Measurements from ENCODE around the gene PSENEN. TPM values are rescaled to one million over a fixed set of nuclear protein-coding genes. Genes with fewer than 3 reads are reported as not detected.

Gene PSENEN
- total RNA-seq, 1 donor from 2014 or later: 45.1 TPM

GRCh38 chr19:35752746-35753350, 7.4 kb downstream of the PSENEN start:
- Mint-ChIP-seq H3K36me3 (ENCODE audit: low read depth) (peaks cover 25% of the 10 kb centered on the region), H3K9me3 (no peaks in the 10 kb centered on the region), H3K27me3 (ENCODE audit: low read depth) (no peaks in the 10 kb centered on the region), H3K27ac (no peak overlapping the region), H3K4me1 (ENCODE audit: low read depth) (peaks cover 23% of the 10 kb centered on the region), H3K4me3 (ENCODE audit: low read depth) (no peak overlapping the region)
- DNase-seq (ENCODE audit: low spot score): no peak
- intact Hi-C loops (cut with micrococcal nuclease): no loop called here

DNA sequence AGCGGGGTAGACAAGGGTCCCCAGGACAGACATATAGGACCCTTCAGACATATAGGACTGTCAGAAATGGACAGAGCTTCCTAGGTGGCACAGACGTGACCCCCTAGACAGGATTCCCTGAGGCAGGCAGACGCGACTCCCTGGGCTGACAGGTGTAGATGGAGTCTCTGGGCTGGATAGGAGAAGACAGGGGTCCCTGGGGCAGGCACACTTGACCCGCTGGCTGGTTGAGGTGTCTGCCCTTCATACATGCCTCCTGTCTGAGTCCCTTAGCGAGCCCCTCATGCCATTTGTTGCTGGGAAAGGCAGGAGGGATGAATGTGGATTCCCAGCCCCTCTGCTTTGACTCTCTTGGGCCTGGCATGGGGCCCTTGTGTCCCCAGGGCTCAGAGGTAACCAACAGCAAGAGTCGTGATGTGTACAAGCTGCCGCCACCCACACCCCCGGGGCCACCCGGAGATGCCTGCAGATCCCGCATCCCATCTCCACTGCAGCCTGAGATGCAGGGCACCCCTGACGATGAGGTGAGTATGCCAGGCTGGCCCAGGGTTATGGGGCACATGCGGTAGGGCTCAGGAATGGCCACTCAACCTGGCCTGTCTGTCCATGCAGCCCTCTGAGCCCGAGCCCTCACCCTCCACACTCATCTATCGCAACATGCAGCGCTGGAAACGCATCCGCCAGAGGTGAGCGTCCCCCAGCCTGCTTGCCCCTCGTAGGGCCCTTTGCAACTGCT, 8.4 kb downstream of the PSENEN start:
- no peak for DNase-seq (ENCODE audit: low spot score)
- H3K36me3 Mint-ChIP-seq (ENCODE audit: low read depth): peaks cover 22% of the 10 kb centered on the region
- no peaks in the 10 kb centered on the region for H3K27me3 Mint-ChIP-seq (ENCODE audit: low read depth)
- no peak overlapping the region for H3K27ac Mint-ChIP-seq
- intact Hi-C loops (cut with micrococcal nuclease): no loop called here
- H3K9me3 Mint-ChIP-seq: no peaks in the 10 kb centered on the region
- H3K4me1 Mint-ChIP-seq (ENCODE audit: low read depth): peaks cover 18% of the 10 kb centered on the region
- H3K4me3 Mint-ChIP-seq (ENCODE audit: low read depth): no peak overlapping the region

- Mint-ChIP-seq H3K27me3 (ENCODE audit: low read depth) (no peaks in the 10 kb centered on the region), H3K4me1 (ENCODE audit: low read depth) (peaks cover 21% of the 10 kb centered on the region), H3K4me3 (ENCODE audit: low read depth) (no peak overlapping the region), H3K36me3 (ENCODE audit: low read depth) (peaks cover 27% of the 10 kb centered on the region), H3K9me3 (no peaks in the 10 kb centered on the region), H3K27ac (no peak overlapping the region)
- no peak for DNase-seq (ENCODE audit: low spot score)
- intact Hi-C loops (cut with micrococcal nuclease): loop anchor here (5.0 kb wide), 1 partner anchor 363 kb away; the partner anchor contains the start of gene TBCB
These were observed 9.1 kb downstream of the PSENEN start for GRCh38 chr19:35754370-35755130.

- DNase-seq (ENCODE audit: low spot score): no peak
- H3K9me3 Mint-ChIP-seq: no peaks in the 10 kb centered on the region
- peaks cover 31% of the 10 kb centered on the region for H3K36me3 Mint-ChIP-seq (ENCODE audit: low read depth)
- H3K27me3 Mint-ChIP-seq (ENCODE audit: low read depth): no peaks in the 10 kb centered on the region
- peak overlapping the region; percentile 49 for H3K4me3 Mint-ChIP-seq (ENCODE audit: low read depth)
- peaks cover 19% of the 10 kb centered on the region for H3K4me1 Mint-ChIP-seq (ENCODE audit: low read depth)
- intact Hi-C loops (cut with micrococcal nuclease): loop anchor here (5.0 kb wide), 1 partner anchor 362 kb away; the partner anchor contains the start of gene TBCB
- H3K27ac Mint-ChIP-seq: no peak overlapping the region
These were observed 9.7 kb downstream of the PSENEN start for GRCh38 chr19:35755131-35755549.

DNA sequence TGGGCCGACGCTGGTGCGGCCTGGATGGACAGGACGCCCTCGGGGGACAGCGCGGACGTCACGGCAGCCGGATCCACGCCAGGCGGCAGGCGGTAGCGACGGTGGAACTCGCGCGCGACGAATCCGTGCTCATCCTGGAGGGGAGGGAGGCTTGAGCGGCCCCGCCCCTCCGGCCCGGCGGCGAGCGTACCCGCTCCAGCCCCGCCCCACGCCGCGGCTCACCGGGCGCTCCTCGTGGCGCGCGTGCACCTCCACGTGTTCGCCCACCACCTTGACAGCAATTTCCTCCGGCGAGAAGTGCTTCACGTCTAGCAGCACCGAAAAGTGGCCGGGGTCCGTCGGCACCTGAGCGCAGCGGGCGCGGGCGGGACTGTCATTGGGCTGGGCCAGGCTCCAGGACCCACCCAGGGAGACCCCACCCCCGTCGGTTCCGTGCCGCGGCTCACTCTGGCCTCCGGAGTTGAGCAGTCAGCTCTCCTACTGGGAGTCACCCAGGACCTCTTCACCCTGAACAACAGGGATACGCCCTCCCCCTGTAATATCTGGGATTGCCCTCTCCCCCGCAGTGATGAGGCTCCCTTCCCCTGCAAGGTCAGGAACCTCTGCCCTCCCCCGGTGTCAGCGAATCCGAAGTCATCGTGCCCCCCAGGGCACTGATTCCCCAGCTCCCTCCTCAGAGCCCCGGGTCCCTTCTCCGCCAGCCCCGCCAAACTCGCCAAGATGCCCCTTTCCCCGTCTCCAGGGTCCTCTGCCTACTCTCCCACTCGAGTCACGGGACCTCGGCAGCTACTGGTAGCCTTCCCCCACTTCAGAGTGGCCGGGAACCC, 10.3 kb downstream of the PSENEN start:
- Mint-ChIP-seq H3K4me3 (ENCODE audit: low read depth) (no peak overlapping the region), H3K9me3 (no peaks in the 10 kb centered on the region), H3K27me3 (ENCODE audit: low read depth) (no peaks in the 10 kb centered on the region), H3K4me1 (ENCODE audit: low read depth) (peaks cover 21% of the 10 kb centered on the region), H3K36me3 (ENCODE audit: low read depth) (peaks cover 37% of the 10 kb centered on the region), H3K27ac (no peak overlapping the region)
- DNase-seq (ENCODE audit: low spot score): peak; percentile 40
- intact Hi-C loops (cut with micrococcal nuclease): loop anchor here (5.0 kb wide), 1 partner anchor 362 kb away; the partner anchor contains the start of gene TBCB

GRCh38 chr19:35756377-35757230, 11.2 kb downstream of the PSENEN start, which contains the start of gene HSPB6:
Gene HSPB6 (minus strand): TSS chr19:35757029. CDS start chr19:35757008, 21 bp downstream.
- intact Hi-C loops (cut with micrococcal nuclease): loop anchor here (5.0 kb wide), 1 partner anchor 361 kb away; the partner anchor contains the start of gene TBCB
- DNase-seq (ENCODE audit: low spot score): no peak
- Mint-ChIP-seq H3K36me3 (ENCODE audit: low read depth) (peaks cover 42% of the 10 kb centered on the region), H3K27me3 (ENCODE audit: low read depth) (no peaks in the 10 kb centered on the region), H3K4me1 (ENCODE audit: low read depth) (peaks cover 21% of the 10 kb centered on the region), H3K9me3 (no peaks in the 10 kb centered on the region), H3K27ac (peak within 1 kb of the TSS; percentile 85), H3K4me3 (ENCODE audit: low read depth) (peak within 1 kb of the TSS; percentile 83)

DNA sequence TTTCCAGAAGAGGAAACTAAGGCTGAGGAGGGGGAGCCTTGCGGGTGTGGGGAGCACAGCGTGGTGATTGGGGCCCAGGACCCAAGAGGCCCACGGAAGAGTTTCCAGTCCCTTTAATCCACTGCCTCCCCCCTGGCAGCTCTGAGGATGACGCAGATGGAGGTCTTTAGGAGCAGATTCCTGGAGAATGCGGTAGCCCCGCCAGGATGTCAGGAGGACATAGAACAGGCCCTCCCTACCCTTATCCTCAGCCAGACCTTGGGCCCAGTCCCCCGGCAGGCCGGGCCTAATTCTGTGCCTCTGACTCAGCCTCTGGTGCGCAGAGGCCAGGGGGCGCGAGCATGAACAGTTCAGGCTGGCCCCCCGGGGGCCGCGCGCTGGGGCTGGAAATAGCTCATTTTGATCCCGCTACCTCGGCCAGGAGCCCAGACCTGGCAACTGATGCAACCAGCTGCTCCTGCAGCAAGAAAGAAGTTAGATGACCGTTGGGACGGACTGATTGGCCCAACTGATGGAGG, 11.8 kb downstream of the PSENEN start:
- peak overlapping the region; percentile 85 for H3K27ac Mint-ChIP-seq
- H3K27me3 Mint-ChIP-seq (ENCODE audit: low read depth): no peaks in the 10 kb centered on the region
- intact Hi-C loops (cut with micrococcal nuclease): loop anchor here (5.0 kb wide), 1 partner anchor 360 kb away; the partner anchor contains the start of gene TBCB
- H3K4me3 Mint-ChIP-seq (ENCODE audit: low read depth): peak overlapping the region; percentile 83
- peak; percentile 29 for DNase-seq (ENCODE audit: low spot score)
- peaks cover 48% of the 10 kb centered on the region for H3K36me3 Mint-ChIP-seq (ENCODE audit: low read depth)
- peaks cover 21% of the 10 kb centered on the region for H3K4me1 Mint-ChIP-seq (ENCODE audit: low read depth)
- no peaks in the 10 kb centered on the region for H3K9me3 Mint-ChIP-seq

- peak; percentile 100 for DNase-seq (ENCODE audit: low spot score)
- Mint-ChIP-seq H3K4me3 (ENCODE audit: low read depth) (peak within 1 kb of the TSS; percentile 83), H3K4me1 (ENCODE audit: low read depth) (peaks cover 21% of the 10 kb centered on the region), H3K9me3 (no peaks in the 10 kb centered on the region), H3K27ac (peak within 1 kb of the TSS; percentile 85), H3K27me3 (ENCODE audit: low read depth) (no peaks in the 10 kb centered on the region), H3K36me3 (ENCODE audit: low read depth) (peaks cover 48% of the 10 kb centered on the region)
- intact Hi-C loops (cut with micrococcal nuclease): loop anchor here (1.0 to 5.0 kb wide), 5 partner anchors 10 to 359 kb away; partner anchors contain the start of genes ARHGAP33, LIN37 and TBCB
These were observed 12.5 kb downstream of the PSENEN start, which contains the start of gene PROSER3 for GRCh38 chr19:35757749-35758608. Gene PROSER3 (plus strand): TSS chr19:35758176. CDS start chr19:35758216, 40 bp downstream.

GRCh38 chr19:35759697-35760096, 14.2 kb downstream of the PSENEN start:
- no peak for DNase-seq (ENCODE audit: low spot score)
- intact Hi-C loops (cut with micrococcal nuclease): loop anchor here (2.0 to 5.0 kb wide), 2 partner anchors 15 to 358 kb away; partner anchors contain the start of genes ARHGAP33 and TBCB
- Mint-ChIP-seq H3K36me3 (ENCODE audit: low read depth) (peaks cover 43% of the 10 kb centered on the region), H3K27me3 (ENCODE audit: low read depth) (no peaks in the 10 kb centered on the region), H3K27ac (peak overlapping the region; percentile 73), H3K4me3 (ENCODE audit: low read depth) (peak overlapping the region; percentile 83), H3K4me1 (ENCODE audit: low read depth) (peaks cover 21% of the 10 kb centered on the region), H3K9me3 (no peaks in the 10 kb centered on the region)

GRCh38 chr19:35760711-35761349, 15.4 kb downstream of the PSENEN start:
- Mint-ChIP-seq H3K27me3 (ENCODE audit: low read depth) (no peaks in the 10 kb centered on the region), H3K4me1 (ENCODE audit: low read depth) (peaks cover 18% of the 10 kb centered on the region), H3K27ac (no peak overlapping the region), H3K9me3 (no peaks in the 10 kb centered on the region), H3K36me3 (ENCODE audit: low read depth) (peaks cover 40% of the 10 kb centered on the region), H3K4me3 (ENCODE audit: low read depth) (no peak overlapping the region)
- intact Hi-C loops (cut with micrococcal nuclease): no loop called here
- no peak for DNase-seq (ENCODE audit: low spot score)

All from activated T-helper 2 cell treated with anti-CD3 and anti-CD28 coated beads, Interferon-gamma antibody, Interleukin-2, Interleukin-4, amounts not matched to agents 10 μg/mL and 5 μg/mL and 100 μg/mL, durations not matched to agents 14 hours and 24 hours and 36 hours (primary cell).